ENCODE data around the gene STARD3.

Gene STARD3

GRCh38 chr17:39661744-39662541 lies 25.0 kb downstream of the STARD3 start:
- DNase-seq: no peak

DNA sequence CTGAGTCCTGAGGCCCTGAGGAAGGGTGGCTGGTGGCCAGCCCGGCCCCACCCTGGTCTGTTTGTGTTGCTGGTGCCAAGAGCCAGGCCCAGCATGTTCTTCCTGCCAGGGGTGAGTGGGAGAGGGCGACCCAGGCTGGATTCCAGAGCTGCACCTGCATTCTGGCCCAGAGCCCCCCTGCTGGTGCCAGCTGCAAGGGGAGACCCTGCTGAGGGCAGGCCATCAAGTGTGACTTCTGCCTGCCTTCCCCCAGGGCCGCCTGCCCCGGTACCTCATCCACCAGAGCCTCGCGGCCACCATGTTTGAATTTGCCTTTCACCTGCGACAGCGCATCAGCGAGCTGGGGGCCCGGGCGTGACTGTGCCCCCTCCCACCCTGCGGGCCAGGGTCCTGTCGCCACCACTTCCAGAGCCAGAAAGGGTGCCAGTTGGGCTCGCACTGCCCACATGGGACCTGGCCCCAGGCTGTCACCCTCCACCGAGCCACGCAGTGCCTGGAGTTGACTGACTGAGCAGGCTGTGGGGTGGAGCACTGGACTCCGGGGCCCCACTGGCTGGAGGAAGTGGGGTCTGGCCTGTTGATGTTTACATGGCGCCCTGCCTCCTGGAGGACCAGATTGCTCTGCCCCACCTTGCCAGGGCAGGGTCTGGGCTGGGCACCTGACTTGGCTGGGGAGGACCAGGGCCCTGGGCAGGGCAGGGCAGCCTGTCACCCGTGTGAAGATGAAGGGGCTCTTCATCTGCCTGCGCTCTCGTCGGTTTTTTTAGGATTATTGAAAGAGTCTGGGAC lies 25.8 kb downstream of the STARD3 start:
- no peak for DNase-seq

DNA sequence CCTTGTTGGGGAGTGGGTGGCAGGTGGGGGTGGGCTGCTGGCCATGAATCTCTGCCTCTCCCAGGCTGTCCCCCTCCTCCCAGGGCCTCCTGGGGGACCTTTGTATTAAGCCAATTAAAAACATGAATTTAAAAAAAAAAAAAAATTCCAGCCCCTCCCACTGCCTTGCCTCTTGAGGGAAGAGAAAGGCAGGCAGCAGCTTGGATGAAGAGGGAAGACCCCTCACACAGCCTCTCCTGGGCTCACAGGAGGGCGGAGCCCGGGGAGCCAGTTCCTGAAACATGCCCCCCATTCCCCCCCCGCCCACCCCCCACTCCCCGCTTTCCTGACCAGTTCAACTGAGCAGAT lies 26.4 kb downstream of the STARD3 start:
- DNase-seq: no peak

- DNase-seq: no peak
Measured at GRCh38 chr17:39663688-39664580, 27.0 kb downstream of the STARD3 start.

- no peak for DNase-seq
Measured at GRCh38 chr17:39664581-39665561, 27.9 kb downstream of the STARD3 start, which contains the start of gene TCAP. TCAP (plus strand) TSS chr17:39665349; CDS start chr17:39665360, 11 bp downstream.

DNA sequence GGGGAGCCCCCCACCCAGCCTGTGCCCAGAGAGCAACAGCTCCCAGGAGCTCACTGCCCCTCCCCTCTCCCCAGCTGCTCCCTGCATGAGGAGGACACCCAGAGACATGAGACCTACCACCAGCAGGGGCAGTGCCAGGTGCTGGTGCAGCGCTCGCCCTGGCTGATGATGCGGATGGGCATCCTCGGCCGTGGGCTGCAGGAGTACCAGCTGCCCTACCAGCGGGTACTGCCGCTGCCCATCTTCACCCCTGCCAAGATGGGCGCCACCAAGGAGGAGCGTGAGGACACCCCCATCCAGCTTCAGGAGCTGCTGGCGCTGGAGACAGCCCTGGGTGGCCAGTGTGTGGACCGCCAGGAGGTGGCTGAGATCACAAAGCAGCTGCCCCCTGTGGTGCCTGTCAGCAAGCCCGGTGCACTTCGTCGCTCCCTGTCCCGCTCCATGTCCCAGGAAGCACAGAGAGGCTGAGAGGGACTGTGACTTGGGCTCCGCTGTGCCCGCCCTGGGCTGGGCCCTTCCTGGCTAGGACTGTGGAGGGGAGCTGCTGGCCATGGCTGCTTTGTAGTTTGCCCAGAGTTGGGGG lies 28.8 kb downstream of the STARD3 start:
- no peak for DNase-seq

GRCh38 chr17:39666231-39666600 lies 29.3 kb downstream of the STARD3 start:
- no peak for DNase-seq

DNA sequence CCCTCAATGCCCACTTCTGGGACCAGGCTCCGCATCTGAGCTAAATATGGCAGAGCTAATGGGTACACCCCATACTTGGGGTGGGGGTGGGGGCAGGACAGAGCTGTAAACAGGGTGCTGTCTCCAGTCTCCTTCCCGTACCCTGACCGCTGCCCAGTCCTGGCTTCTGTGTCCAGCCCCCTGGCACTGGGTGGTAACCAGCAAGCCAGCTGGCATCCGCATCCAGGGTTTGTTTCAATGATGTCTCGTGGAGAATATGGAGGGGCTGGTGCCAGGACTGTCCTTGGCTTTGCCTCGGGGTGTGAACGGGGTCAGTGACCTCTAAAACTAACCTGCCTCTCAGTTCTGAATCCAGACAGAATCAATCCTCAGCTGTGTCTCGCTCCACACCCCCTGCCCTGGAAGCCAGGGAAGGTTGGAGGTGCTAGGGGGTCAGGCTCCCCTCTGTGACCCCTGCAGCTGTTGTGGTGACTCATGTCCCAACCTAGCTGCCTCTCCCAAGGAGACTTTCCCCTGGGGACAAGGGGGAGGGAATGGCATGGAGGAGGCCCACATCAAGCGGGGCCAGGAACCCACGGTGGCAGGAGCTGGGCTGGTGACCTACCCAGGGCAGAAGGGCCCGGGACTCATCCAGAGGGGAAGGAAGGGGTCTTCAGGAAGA lies 29.8 kb downstream of the STARD3 start:
- no peak for DNase-seq

DNA sequence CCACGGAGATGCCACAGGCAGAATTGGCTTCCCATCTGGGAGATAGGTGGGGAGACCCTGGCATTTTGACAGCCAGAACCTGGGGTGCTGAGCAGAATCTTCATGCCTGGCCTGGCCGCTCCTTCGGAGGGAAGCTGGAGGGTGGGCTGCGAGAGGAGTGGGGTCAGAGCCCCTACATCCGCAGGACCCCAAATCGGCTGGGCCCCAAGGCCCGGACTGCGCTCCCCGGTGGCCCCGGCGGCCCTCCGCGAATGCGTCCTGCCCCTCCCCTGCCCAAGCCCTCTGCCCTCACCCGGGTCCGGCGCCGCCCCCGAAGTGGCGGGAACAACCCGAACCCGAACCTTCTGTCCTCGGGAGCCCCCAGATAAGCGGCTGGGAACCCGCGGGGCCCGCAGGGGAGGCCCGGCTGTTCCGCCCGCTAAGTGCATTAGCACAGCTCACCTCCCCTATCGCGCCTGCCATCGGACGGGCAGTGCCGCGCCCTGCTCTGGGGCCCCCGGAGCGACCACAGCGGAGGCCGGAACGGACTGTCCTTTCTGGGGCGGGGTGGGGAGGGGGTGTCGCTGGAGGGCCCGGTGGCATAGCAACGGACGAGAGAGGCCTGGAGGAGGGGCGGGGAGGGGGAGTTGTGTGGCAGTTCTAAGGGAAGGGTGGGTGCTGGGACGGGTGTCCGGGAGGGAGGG lies 30.5 kb downstream of the STARD3 start:
- no peak for DNase-seq

GRCh38 chr17:39667945-39668924 lies 31.3 kb downstream of the STARD3 start, which contains the start of gene PNMT:
PNMT (plus strand) TSS chr17:39668453; CDS start chr17:39668476, 23 bp downstream.
- peak; percentile 56 for DNase-seq

GRCh38 chr17:39669897-39670735 lies 33.2 kb downstream of the STARD3 start:
- DNase-seq: no peak

- no peak for DNase-seq
Measured at GRCh38 chr17:39670746-39671145, 33.8 kb downstream of the STARD3 start.

- no peak for DNase-seq
Measured at GRCh38 chr17:39671651-39672521, 34.9 kb downstream of the STARD3 start.

GRCh38 chr17:39672522-39673334 lies 35.8 kb downstream of the STARD3 start:
- DNase-seq: no peak

- DNase-seq: no peak
Measured at GRCh38 chr17:39673335-39674081, 36.6 kb downstream of the STARD3 start.

Measured in activated gamma-delta T cell treated with Interleukin-2 at 50 U/mL for 16 hours (primary cell).